Loucy (cell line): ENCODE data around the gene R3HDML.

Experiments
- EZH2phosphoT487 ChIP-seq: fragments of 200-600 bp; IDR thresholded peaks from 2 replicates; pipeline ENCODE4 v1.6.1; 2018; ENCODE audit warnings: antibody characterized with exemption, mild to moderate bottlenecking, moderate library complexity, borderline replicate concordance
- TF ChIP-seq, protein P1 (sequence below): fragments of 200-600 bp; sonication (generic); conservative IDR thresholded peaks from 2 replicates; pipeline ENCODE4 v1.5.1; 2014; ENCODE audit warnings: mild to moderate bottlenecking, antibody characterized with exemption, low read length

DNA sequence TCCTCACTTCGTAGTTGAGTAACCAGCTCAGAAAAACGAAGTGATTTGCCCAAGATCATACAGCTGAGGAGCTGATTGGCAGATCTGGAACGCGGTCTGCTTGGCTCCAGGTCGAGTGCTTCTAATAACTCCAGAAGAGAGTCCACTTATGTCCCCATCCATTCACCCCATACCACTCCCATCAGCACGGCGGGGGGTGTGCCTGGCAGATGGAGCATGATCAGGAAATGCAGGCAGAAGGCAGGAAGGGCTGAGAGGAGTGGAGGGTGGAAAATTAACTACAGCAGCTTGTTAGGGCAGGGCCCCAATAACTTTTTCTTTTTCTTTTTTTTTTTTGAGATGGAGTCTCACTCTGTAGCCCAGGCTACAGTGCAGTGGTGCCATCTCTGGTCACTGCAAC lies 40.8 kb upstream of the R3HDML start:
- TF ChIP-seq, protein P1, sequence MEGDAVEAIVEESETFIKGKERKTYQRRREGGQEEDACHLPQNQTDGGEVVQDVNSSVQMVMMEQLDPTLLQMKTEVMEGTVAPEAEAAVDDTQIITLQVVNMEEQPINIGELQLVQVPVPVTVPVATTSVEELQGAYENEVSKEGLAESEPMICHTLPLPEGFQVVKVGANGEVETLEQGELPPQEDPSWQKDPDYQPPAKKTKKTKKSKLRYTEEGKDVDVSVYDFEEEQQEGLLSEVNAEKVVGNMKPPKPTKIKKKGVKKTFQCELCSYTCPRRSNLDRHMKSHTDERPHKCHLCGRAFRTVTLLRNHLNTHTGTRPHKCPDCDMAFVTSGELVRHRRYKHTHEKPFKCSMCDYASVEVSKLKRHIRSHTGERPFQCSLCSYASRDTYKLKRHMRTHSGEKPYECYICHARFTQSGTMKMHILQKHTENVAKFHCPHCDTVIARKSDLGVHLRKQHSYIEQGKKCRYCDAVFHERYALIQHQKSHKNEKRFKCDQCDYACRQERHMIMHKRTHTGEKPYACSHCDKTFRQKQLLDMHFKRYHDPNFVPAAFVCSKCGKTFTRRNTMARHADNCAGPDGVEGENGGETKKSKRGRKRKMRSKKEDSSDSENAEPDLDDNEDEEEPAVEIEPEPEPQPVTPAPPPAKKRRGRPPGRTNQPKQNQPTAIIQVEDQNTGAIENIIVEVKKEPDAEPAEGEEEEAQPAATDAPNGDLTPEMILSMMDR: no peak
- TF ChIP-seq EZH2phosphoT487: no peak
